SU-DHL-6 (cell line): ENCODE data around the gene TMA7.

ENCODE experiments used
- H2AFZ ChIP-seq: fragments of 200-600 bp; sonication (generic); 2 replicates; pipeline ENCODE4 v1.6.1; 2014; ENCODE audit warnings: low read depth, mild to moderate bottlenecking, moderate library complexity, mixed read lengths, antibody characterized with exemption, low read length; ENCODE audit not compliant: severe bottlenecking
- H3F3A ChIP-seq: fragments of 200-600 bp; shearing (Covaris generic); 2 replicates; pipeline ENCODE4 v1.6.0; 2016; ENCODE audit warnings: antibody characterized with exemption, mild to moderate bottlenecking; ENCODE audit not compliant: insufficient read depth
- H3K27ac ChIP-seq: fragments of 200-600 bp; sonication (generic); 2 replicates; pipeline ENCODE4 v1.5.1; 2016; ENCODE audit warnings: low read depth, mild to moderate bottlenecking, low read length, moderate library complexity, mixed read lengths
- H3K27me3 ChIP-seq: fragments of 200-600 bp; sonication (generic), shearing (Covaris generic); 2 replicates; pipeline ENCODE4 v1.6.0; 2014; ENCODE audit warnings: mild to moderate bottlenecking, low read length
- H3K36me3 ChIP-seq: fragments of 200-600 bp; sonication (generic); 2 replicates; pipeline ENCODE4 v1.6.1; 2014; ENCODE audit warnings: mild to moderate bottlenecking, low read length, mixed read lengths
- H3K4me2 ChIP-seq: fragments of 300-600, 200-600 bp; shearing (Covaris generic), sonication (generic); 2 replicates; pipeline ENCODE4 v1.6.0; 2014; ENCODE audit warnings: low read length, low read depth, mild to moderate bottlenecking; ENCODE audit not compliant: poor library complexity, severe bottlenecking
- H3K4me3 ChIP-seq: fragments of 200-600 bp; sonication (generic); 2 replicates; pipeline ENCODE4 v1.5.1; 2014; ENCODE audit warnings: antibody characterized with exemption, low read length, mild to moderate bottlenecking, mixed read lengths; ENCODE audit not compliant: insufficient read depth, poor library complexity, severe bottlenecking
- H3K79me2 ChIP-seq: fragments of 200-600 bp; sonication (generic); 2 replicates; pipeline ENCODE4 v1.6.1; 2014; ENCODE audit warnings: mild to moderate bottlenecking, low read length, moderate library complexity; ENCODE audit not compliant: insufficient read depth
- H3K9ac ChIP-seq: fragments of 200-600 bp; sonication (generic); 2 replicates; pipeline ENCODE4 v1.7.0; 2014; ENCODE audit warnings: mild to moderate bottlenecking, low read length
- H3K9me2 ChIP-seq: fragments of 200-600 bp; sonication (generic); replicated peaks from 2 replicates; pipeline ENCODE4 v1.6.1; 2014; ENCODE audit warnings: low read length; ENCODE audit not compliant: insufficient read depth
- H3K9me3 ChIP-seq: fragments of 200-600 bp; sonication (generic); 2 replicates; pipeline ENCODE4 v1.6.1; 2014; ENCODE audit warnings: low read length, mixed read lengths; ENCODE audit not compliant: insufficient read depth
- H4K20me1 ChIP-seq: fragments of 200-600 bp; sonication (generic); 2 replicates; pipeline ENCODE4 v1.6.1; 2014; ENCODE audit warnings: low read depth, mild to moderate bottlenecking, antibody characterized with exemption, low read length, moderate library complexity, mixed read lengths
- CTCF ChIP-seq: fragments of 200-600 bp; sonication (generic); IDR thresholded peaks from one replicate; pipeline ENCODE4 v1.5.1; 2017; ENCODE audit warnings: antibody characterized with exemption, mild to moderate bottlenecking, low read length, moderate library complexity; ENCODE audit not compliant: insufficient read depth, poor library complexity, severe bottlenecking
- EZH2phosphoT487 ChIP-seq: fragments of 200-600 bp; sonication (generic), shearing (Covaris generic); conservative IDR thresholded peaks from 2 replicates; pipeline ENCODE4 v1.6.1; 2018; ENCODE audit warnings: mild to moderate bottlenecking, antibody characterized with exemption, low read length, moderate library complexity, mixed read lengths

TMA7 gene

GRCh38 chr3:48417529-48418108, 22.4 kb upstream of the TMA7 start:
- H3K4me3 ChIP-seq = no peak overlapping the region
- H3K9me2 ChIP-seq = no peaks in the 10 kb centered on the region
- H3K36me3 ChIP-seq = no peaks in the 10 kb centered on the region
- no peaks in the 10 kb centered on the region for H3K27me3 ChIP-seq
- no peak for TF ChIP-seq CTCF
- TF ChIP-seq EZH2phosphoT487 = no peak
- H2AFZ ChIP-seq = no peak overlapping the region
- H3K9me3 ChIP-seq = no peaks in the 10 kb centered on the region
- H3K79me2 ChIP-seq = no peaks in the 10 kb centered on the region
- H3K27ac ChIP-seq = no peak overlapping the region
- no peak overlapping the region for H3K4me2 ChIP-seq
- H3F3A ChIP-seq = no peaks in the 10 kb centered on the region
- no peaks in the 10 kb centered on the region for H4K20me1 ChIP-seq
- no peak overlapping the region for H3K9ac ChIP-seq

- TF ChIP-seq EZH2phosphoT487 = no peak
- TF ChIP-seq CTCF = no peak
- Histone ChIP-seq H2AFZ (no peak overlapping the region), H3K79me2 (no peaks in the 10 kb centered on the region), H3K4me2 (no peak overlapping the region), H3K27me3 (no peaks in the 10 kb centered on the region), H3K4me3 (no peak overlapping the region), H3F3A (no peaks in the 10 kb centered on the region), H3K27ac (no peak overlapping the region), H3K9ac (no peak overlapping the region), H3K9me2 (no peaks in the 10 kb centered on the region), H3K36me3 (no peaks in the 10 kb centered on the region), H3K9me3 (no peaks in the 10 kb centered on the region), H4K20me1 (no peaks in the 10 kb centered on the region)
Observed at GRCh38 chr3:48418140-48418539, 21.9 kb upstream of the TMA7 start.

- Histone ChIP-seq H3K27me3 (no peaks in the 10 kb centered on the region), H3K9me2 (no peaks in the 10 kb centered on the region), H3K4me3 (no peak overlapping the region), H3K27ac (no peak overlapping the region), H3K9me3 (no peaks in the 10 kb centered on the region), H4K20me1 (no peaks in the 10 kb centered on the region), H3K36me3 (no peaks in the 10 kb centered on the region), H3K4me2 (no peak overlapping the region), H3F3A (no peaks in the 10 kb centered on the region), H3K79me2 (no peaks in the 10 kb centered on the region), H3K9ac (no peak overlapping the region), H2AFZ (no peak overlapping the region)
- TF ChIP-seq CTCF = no peak
- TF ChIP-seq EZH2phosphoT487 = no peak
Observed at GRCh38 chr3:48418651-48419050, 21.4 kb upstream of the TMA7 start.

- Histone ChIP-seq H3K27ac (no peak overlapping the region), H3K36me3 (no peaks in the 10 kb centered on the region), H3K79me2 (no peaks in the 10 kb centered on the region), H3K4me2 (no peak overlapping the region), H4K20me1 (no peaks in the 10 kb centered on the region), H3K27me3 (no peaks in the 10 kb centered on the region), H3K9me2 (no peaks in the 10 kb centered on the region), H2AFZ (no peak overlapping the region), H3K9me3 (no peaks in the 10 kb centered on the region), H3F3A (no peaks in the 10 kb centered on the region), H3K4me3 (no peak overlapping the region), H3K9ac (no peak overlapping the region)
- TF ChIP-seq CTCF (no peak), EZH2phosphoT487 (no peak)
Observed at GRCh38 chr3:48419149-48419548, 20.9 kb upstream of the TMA7 start.
